A549 (cell line): Measurements from ENCODE around the gene TASP1.

ENCODE experiments used
- CEBPB ChIP-seq, 2 experiments: fragments of >200 bp in 1 of 2; sonication (Bioruptor Twin) in 1 of 2; formaldehyde crosslinking in 1 of 2; IDR thresholded peaks; 2 replicates each; pipeline ENCODE4 v1.6.1; 2012 to 2016
- CHD4 ChIP-seq: fragments of 200-600 bp; sonication (generic); IDR thresholded peaks from 2 replicates; pipeline ENCODE4 v1.6.1; 2016; ENCODE audit warnings: antibody characterized with exemption, mild to moderate bottlenecking, borderline replicate concordance
- CTCF ChIP-seq: fragments of >200 bp; sonication (Bioruptor Twin); formaldehyde crosslinking; IDR thresholded peaks from 3 replicates; pipeline ENCODE4 v1.5.1; 2016
- EHF ChIP-seq: fragments of 250-450 bp; sonication (Bioruptor Pico); IDR thresholded peaks from 2 replicates; pipeline ENCODE4 v1.5.0; 2020; ENCODE audit warnings: mild to moderate bottlenecking
- EP300 ChIP-seq, 2 experiments: fragments of >200 bp; sonication (Bioruptor Twin); formaldehyde crosslinking; IDR thresholded peaks; 2 replicates in 1 of 2; 3 replicates in 1 of 2; pipeline ENCODE4 v1.6.1; 2016 to 2017
- HOXA7 ChIP-seq: fragments of 250-450 bp; sonication (Bioruptor Pico); IDR thresholded peaks from 2 replicates; pipeline ENCODE4 v1.5.0; 2020; ENCODE audit warnings: mild to moderate bottlenecking, moderate library complexity
- MAX ChIP-seq: IDR thresholded peaks from 2 replicates; pipeline ENCODE4 v1.6.1; 2012
- NR3C1 ChIP-seq: fragments of >200 bp; sonication (Bioruptor Twin); formaldehyde crosslinking; IDR thresholded peaks from 3 replicates; pipeline ENCODE4 v1.6.1; 2017
- POLR2A ChIP-seq: IDR thresholded peaks from 2 replicates; pipeline ENCODE4 v1.6.1; 2012; ENCODE audit warnings: mild to moderate bottlenecking, low read length
- SMC3 ChIP-seq: fragments of >200 bp; sonication (Bioruptor Twin); formaldehyde crosslinking; IDR thresholded peaks from 3 replicates; pipeline ENCODE4 v1.6.1; 2018; ENCODE audit warnings: inconsistent platforms
- ZFP36 ChIP-seq: fragments of 450-650 bp; IDR thresholded peaks from 2 replicates; pipeline ENCODE4 v1.6.1; 2014; ENCODE audit warnings: borderline replicate concordance; ENCODE audit not compliant: partially characterized antibody

- TF ChIP-seq CHD4 = no peak
- no peak for TF ChIP-seq CTCF
- TF ChIP-seq CEBPB (IDR thresholded peaks at IDR 0.05) = no peak
- TF ChIP-seq SMC3 = no peak
- no peak for TF ChIP-seq POLR2A
- no peak for TF ChIP-seq EP300 (IDR thresholded peaks at IDR 0.05)
- no peak for TF ChIP-seq ZFP36
- TF ChIP-seq EHF (CRISPR knock-in tag) = no peak
- TF ChIP-seq NR3C1 = no peak
- TF ChIP-seq MAX = no peak
- no peak for TF ChIP-seq HOXA7 (CRISPR knock-in tag)
These were observed 33.2 kb upstream of the TASP1 start for GRCh38 chr20:13671916-13672378.
